Neural progenitor cell (in vitro differentiated cells): ENCODE measurements around the gene ARHGAP42. TPM values are rescaled to one million over a fixed set of nuclear protein-coding genes. Genes with fewer than 3 reads are reported as not detected.

ENCODE experiments used
- DNase-seq: peaks from one replicate; pipeline ENCODE4 v3.0.0-alpha.2; 2016; ENCODE audit warnings: low spot score
- H2AFZ ChIP-seq: fragments of 200-600 bp; sonication (generic); replicated peaks from 2 replicates; pipeline ENCODE4 v1.6.1; 2016; ENCODE audit warnings: antibody characterized with exemption
- H3F3A ChIP-seq: fragments of 200-600 bp; sonication (generic); 2 replicates; pipeline ENCODE4 v1.6.1; 2016; ENCODE audit warnings: antibody characterized with exemption, low read depth
- H3K27ac ChIP-seq: fragments of 200-600 bp; sonication (generic); 2 replicates; pipeline ENCODE4 v1.5.1; 2016; ENCODE audit warnings: mild to moderate bottlenecking
- H3K27me3 ChIP-seq: fragments of 200-600 bp; sonication (generic); 2 replicates; pipeline ENCODE4 v1.6.1; 2016; ENCODE audit warnings: mild to moderate bottlenecking, moderate library complexity
- H3K36me3 ChIP-seq: fragments of 200-600 bp; sonication (generic); 2 replicates; pipeline ENCODE4 v1.5.1; 2016
- H3K4me1 ChIP-seq: fragments of 200-600 bp; sonication (generic); 2 replicates; pipeline ENCODE4 v1.6.1; 2016; ENCODE audit warnings: mixed run types
- H3K4me2 ChIP-seq: fragments of 200-600 bp; sonication (generic); 2 replicates; pipeline ENCODE4 v1.6.1; 2016
- H3K4me3 ChIP-seq: fragments of 200-600 bp; sonication (generic); 2 replicates; pipeline ENCODE4 v1.5.1; 2016
- H3K79me2 ChIP-seq: fragments of 200-600 bp; sonication (generic); 2 replicates; pipeline ENCODE4 v1.6.1; 2016; ENCODE audit warnings: low read depth
- H3K9ac ChIP-seq: fragments of 200-600 bp; sonication (generic); 2 replicates; pipeline ENCODE4 v1.6.1; 2016
- H3K9me3 ChIP-seq: fragments of 200-600 bp; sonication (generic); 2 replicates; pipeline ENCODE4 v1.5.1; 2016; ENCODE audit warnings: low read depth
- H4K20me1 ChIP-seq: fragments of 200-600 bp; sonication (generic); 2 replicates; pipeline ENCODE4 v1.6.1; 2016; ENCODE audit warnings: low read depth
- H3K27ac Mint-ChIP-seq: 3 replicates; pipeline ENCODE4 v1.8.0; 2021; ENCODE audit warnings: mixed read lengths
- H3K27me3 Mint-ChIP-seq: 2 replicates; pipeline ENCODE4 v1.8.0; 2022; ENCODE audit warnings: low read depth, mild to moderate bottlenecking, inconsistent platforms, moderate library complexity, mixed read lengths; ENCODE audit not compliant: insufficient read depth
- H3K36me3 Mint-ChIP-seq: 3 replicates; pipeline ENCODE4 v1.8.0; 2021; ENCODE audit warnings: mixed read lengths
- H3K4me1 Mint-ChIP-seq: 3 replicates; pipeline ENCODE4 v1.8.0; 2021; ENCODE audit warnings: mixed read lengths
- H3K4me3 Mint-ChIP-seq: 3 replicates; pipeline ENCODE4 v1.8.0; 2021; ENCODE audit warnings: mild to moderate bottlenecking, moderate library complexity, mixed read lengths
- H3K9me3 Mint-ChIP-seq: 3 replicates; pipeline ENCODE4 v1.8.0; 2020; ENCODE audit warnings: mixed read lengths
- CTCF ChIP-seq: fragments of 200-600 bp; sonication (generic); IDR thresholded peaks from 2 replicates; pipeline ENCODE4 v1.5.1; 2017; ENCODE audit warnings: antibody characterized with exemption, mild to moderate bottlenecking
- EZH2 ChIP-seq: fragments of 200-600 bp; sonication (generic); IDR thresholded peaks from 2 replicates; pipeline ENCODE4 v1.6.1; 2017; ENCODE audit warnings: antibody characterized with exemption, mild to moderate bottlenecking, moderate library complexity
- EZH2phosphoT487 ChIP-seq: fragments of 200-600 bp; sonication (generic); IDR thresholded peaks from 2 replicates; pipeline ENCODE4 v1.6.1; 2017; ENCODE audit warnings: antibody characterized with exemption
- total RNA-seq: library from RNA; depleted of rRNA; stranded (reverse); fragments of >200 nt; gene quantifications from 2 replicates; pipeline ENCODE4 v1.2.3, GENCODE V29; 2015; ENCODE audit warnings: low replicate concordance

The ARHGAP42 gene
- total RNA-seq, 1 donor from 2014 or later = 31.0 TPM

GRCh38 chr11:100966366-100966765 is 279.3 kb downstream of the ARHGAP42 start:
- Mint-ChIP-seq H3K27me3 (peaks cover 3% of the 10 kb centered on the region), H3K4me3 (no peak overlapping the region), H3K4me1 (no peaks in the 10 kb centered on the region), H3K9me3 (peaks cover 6% of the 10 kb centered on the region), H3K36me3 (peaks cover 6% of the 10 kb centered on the region), H3K27ac (no peak overlapping the region)
- TF ChIP-seq CTCF (no peak), EZH2phosphoT487 (no peak), EZH2 (no peak)
- H3K27ac ChIP-seq = no peak overlapping the region
- H3K4me3 ChIP-seq = no peak overlapping the region
- no peaks in the 10 kb centered on the region for H3K9me3 ChIP-seq
- no peaks in the 10 kb centered on the region for H4K20me1 ChIP-seq
- DNase-seq = no peak
- no peak overlapping the region for H2AFZ ChIP-seq
- H3K9ac ChIP-seq = no peak overlapping the region
- no peaks in the 10 kb centered on the region for H3K4me1 ChIP-seq
- H3F3A ChIP-seq = no peaks in the 10 kb centered on the region
- H3K79me2 ChIP-seq = no peaks in the 10 kb centered on the region
- no peaks in the 10 kb centered on the region for H3K27me3 ChIP-seq
- H3K4me2 ChIP-seq = no peak overlapping the region
- no peaks in the 10 kb centered on the region for H3K36me3 ChIP-seq

GRCh38 chr11:100969008-100969407 is 281.9 kb downstream of the ARHGAP42 start:
- H3K4me1 Mint-ChIP-seq = no peaks in the 10 kb centered on the region
- H3K4me3 Mint-ChIP-seq = no peak overlapping the region
- Histone ChIP-seq H3K4me2 (no peak overlapping the region), H2AFZ (no peak overlapping the region), H3K36me3 (no peaks in the 10 kb centered on the region), H3K9me3 (no peaks in the 10 kb centered on the region), H3K4me3 (no peak overlapping the region), H3K27me3 (no peaks in the 10 kb centered on the region), H3K79me2 (no peaks in the 10 kb centered on the region), H3F3A (no peaks in the 10 kb centered on the region), H3K9ac (no peak overlapping the region), H3K4me1 (no peaks in the 10 kb centered on the region), H4K20me1 (no peaks in the 10 kb centered on the region), H3K27ac (no peak overlapping the region)
- H3K36me3 Mint-ChIP-seq = peaks cover 6% of the 10 kb centered on the region
- H3K9me3 Mint-ChIP-seq = peaks cover 6% of the 10 kb centered on the region
- H3K27me3 Mint-ChIP-seq = peaks cover 3% of the 10 kb centered on the region
- H3K27ac Mint-ChIP-seq = no peak overlapping the region
- TF ChIP-seq EZH2phosphoT487 (no peak), EZH2 (no peak), CTCF (no peak)
- DNase-seq = no peak

GRCh38 chr11:100970283-100971164 is 283.4 kb downstream of the ARHGAP42 start:
- H3K4me1 ChIP-seq = no peaks in the 10 kb centered on the region
- no peaks in the 10 kb centered on the region for H3K36me3 ChIP-seq
- Mint-ChIP-seq H3K9me3 (peaks cover 6% of the 10 kb centered on the region), H3K4me1 (no peaks in the 10 kb centered on the region), H3K27me3 (peaks cover 2% of the 10 kb centered on the region), H3K36me3 (peaks cover 6% of the 10 kb centered on the region), H3K27ac (no peak overlapping the region), H3K4me3 (no peak overlapping the region)
- no peak for TF ChIP-seq CTCF
- TF ChIP-seq EZH2phosphoT487 = no peak
- TF ChIP-seq EZH2 = no peak
- no peaks in the 10 kb centered on the region for H3F3A ChIP-seq
- H3K27me3 ChIP-seq = no peaks in the 10 kb centered on the region
- no peak overlapping the region for H3K9ac ChIP-seq
- no peak overlapping the region for H3K4me3 ChIP-seq
- no peak overlapping the region for H3K4me2 ChIP-seq
- no peaks in the 10 kb centered on the region for H3K9me3 ChIP-seq
- H3K27ac ChIP-seq = no peak overlapping the region
- no peak for DNase-seq
- H4K20me1 ChIP-seq = no peaks in the 10 kb centered on the region
- no peaks in the 10 kb centered on the region for H3K79me2 ChIP-seq
- H2AFZ ChIP-seq = no peak overlapping the region
